GM12865 (cell line): ENCODE data around the gene SCGB1C2.

Source experiments
- DNase-seq: peaks from one replicate; pipeline ENCODE4 v3.0.0; 2010; ENCODE audit warnings: low read depth
- H3K4me3 ChIP-seq: 2 replicates; pipeline ENCODE4 v1.5.1; 2011; ENCODE audit warnings: mild to moderate bottlenecking, low read depth, low read length, control low read depth
- TF ChIP-seq, protein P1 (sequence below): IDR thresholded peaks from 2 replicates; pipeline ENCODE4 v1.5.1; 2011; ENCODE audit warnings: low read length, control low read depth, low read depth, inconsistent platforms; ENCODE audit not compliant: insufficient read depth; ENCODE audit errors: missing control alignments

Gene SCGB1C2

GRCh38 chr17:147796-148740 is 10.7 kb downstream of the SCGB1C2 start:
- no peak overlapping the region for H3K4me3 ChIP-seq
- TF ChIP-seq, protein P1, sequence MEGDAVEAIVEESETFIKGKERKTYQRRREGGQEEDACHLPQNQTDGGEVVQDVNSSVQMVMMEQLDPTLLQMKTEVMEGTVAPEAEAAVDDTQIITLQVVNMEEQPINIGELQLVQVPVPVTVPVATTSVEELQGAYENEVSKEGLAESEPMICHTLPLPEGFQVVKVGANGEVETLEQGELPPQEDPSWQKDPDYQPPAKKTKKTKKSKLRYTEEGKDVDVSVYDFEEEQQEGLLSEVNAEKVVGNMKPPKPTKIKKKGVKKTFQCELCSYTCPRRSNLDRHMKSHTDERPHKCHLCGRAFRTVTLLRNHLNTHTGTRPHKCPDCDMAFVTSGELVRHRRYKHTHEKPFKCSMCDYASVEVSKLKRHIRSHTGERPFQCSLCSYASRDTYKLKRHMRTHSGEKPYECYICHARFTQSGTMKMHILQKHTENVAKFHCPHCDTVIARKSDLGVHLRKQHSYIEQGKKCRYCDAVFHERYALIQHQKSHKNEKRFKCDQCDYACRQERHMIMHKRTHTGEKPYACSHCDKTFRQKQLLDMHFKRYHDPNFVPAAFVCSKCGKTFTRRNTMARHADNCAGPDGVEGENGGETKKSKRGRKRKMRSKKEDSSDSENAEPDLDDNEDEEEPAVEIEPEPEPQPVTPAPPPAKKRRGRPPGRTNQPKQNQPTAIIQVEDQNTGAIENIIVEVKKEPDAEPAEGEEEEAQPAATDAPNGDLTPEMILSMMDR, result no peak
- no peak for DNase-seq

- DNase-seq, result no peak
- H3K4me3 ChIP-seq, result no peak overlapping the region
- TF ChIP-seq, protein P1, result no peak
Observed at GRCh38 chr17:148757-149156, 11.4 kb downstream of the SCGB1C2 start.

DNA sequence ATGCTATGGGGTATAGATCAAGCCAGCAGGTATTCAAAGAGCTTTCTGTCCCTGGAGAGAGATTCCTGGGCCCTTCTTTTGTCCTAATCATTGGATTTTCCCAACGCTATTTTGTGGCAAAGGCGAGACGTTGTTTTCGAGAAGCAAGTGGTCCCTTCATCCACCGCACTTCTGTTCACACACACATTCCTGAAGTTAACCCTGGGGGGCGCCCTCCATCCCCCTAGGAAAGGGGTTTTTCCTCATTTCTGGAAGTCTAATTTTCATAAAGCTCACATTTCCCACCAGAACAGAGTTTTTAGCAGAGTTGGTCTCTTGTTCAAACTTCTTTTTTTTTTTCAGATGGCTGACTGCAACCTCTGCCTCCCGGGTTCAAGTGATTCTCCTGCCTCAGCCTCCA is 11.9 kb downstream of the SCGB1C2 start:
- no peak for DNase-seq
- no peak overlapping the region for H3K4me3 ChIP-seq

GRCh38 chr17:149897-150584 is 12.7 kb downstream of the SCGB1C2 start:
- H3K4me3 ChIP-seq, result no peak overlapping the region
- no peak for DNase-seq
- TF ChIP-seq, protein P1, result no peak

More for the DNA sequence above, 11.9 kb downstream of the SCGB1C2 start:
- TF ChIP-seq, protein P1, result no peak

DNA sequence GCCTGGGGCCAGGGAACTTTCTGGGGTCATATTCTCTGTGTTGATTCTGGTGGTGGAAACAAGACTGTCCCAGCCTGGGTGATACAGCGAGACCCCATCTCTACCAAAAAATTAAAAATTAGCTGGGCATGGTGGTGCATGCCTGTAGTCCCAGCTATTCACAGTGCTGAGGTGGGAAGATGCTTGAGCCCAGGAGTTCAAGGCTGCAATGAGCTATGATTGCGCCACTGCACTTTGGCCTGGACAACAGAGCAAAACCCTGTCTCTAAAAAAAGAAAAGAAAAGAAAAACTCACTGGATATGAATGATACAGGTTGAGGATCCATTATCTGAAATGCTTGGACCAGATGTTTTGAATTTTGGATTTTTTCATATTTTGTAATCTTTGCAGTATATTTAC is 13.6 kb downstream of the SCGB1C2 start:
- no peak for DNase-seq
- TF ChIP-seq, protein P1, result no peak

DNA sequence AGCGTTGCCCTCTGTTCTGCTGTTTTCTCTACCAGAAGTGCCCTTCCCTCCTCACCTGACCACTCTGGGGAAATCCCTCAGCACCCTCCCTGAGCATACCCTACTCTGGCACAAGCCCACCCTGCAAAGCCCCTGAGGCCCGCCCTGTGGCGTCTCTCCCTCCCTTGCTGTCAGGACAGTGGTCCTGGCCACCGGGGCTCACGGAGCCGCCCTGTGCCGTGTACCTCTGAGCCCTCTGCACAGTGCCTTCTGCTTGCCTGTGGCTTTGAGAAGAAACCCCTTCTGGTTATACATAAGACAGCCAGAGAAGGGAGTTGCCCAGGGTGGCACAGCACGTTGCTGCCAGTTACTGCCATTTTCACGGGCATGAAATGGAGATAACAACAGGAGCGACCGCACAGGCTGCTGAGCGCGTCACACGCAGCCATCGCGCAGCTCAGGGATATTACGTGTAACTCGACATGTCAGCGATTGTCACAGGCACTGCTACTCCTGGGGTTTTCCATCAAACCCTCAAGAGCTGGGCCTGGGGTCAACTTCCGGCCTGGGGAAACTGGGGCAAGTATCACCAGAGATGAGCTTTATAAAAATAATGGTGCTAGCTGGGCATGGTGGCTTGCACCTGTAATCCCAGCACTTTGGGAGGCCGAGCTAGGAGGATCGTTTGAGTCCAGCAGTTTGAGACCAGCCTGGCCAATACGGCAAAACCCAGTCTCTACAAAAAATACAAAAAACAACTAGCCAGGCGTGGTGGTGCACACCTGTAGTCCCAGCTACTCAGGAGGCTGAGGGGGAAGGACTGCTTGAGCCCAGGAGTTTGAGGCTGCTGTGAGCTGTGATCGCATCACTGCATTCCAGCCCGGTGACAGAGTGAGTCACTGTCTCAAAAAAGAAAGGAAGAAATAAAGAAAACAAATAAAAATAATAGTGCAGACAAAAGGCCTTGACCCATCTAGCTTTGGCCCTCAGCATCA is 14.8 kb downstream of the SCGB1C2 start:
- DNase-seq, result no peak
- H3K4me3 ChIP-seq, result no peak overlapping the region
- TF ChIP-seq, protein P1, result no peak

More for the DNA sequence above, 13.6 kb downstream of the SCGB1C2 start:
- H3K4me3 ChIP-seq, result no peak overlapping the region
